Activated gamma-delta T cell (primary cell): ENCODE data around the gene USP54.
"Not testable (repeated sequence)": the region's sequence is repeated elsewhere in the genome, so short reads cannot be mapped to it uniquely, and the experiment has no call there.

Experiments
- DNase-seq: peaks from one replicate; lab custom pipeline; 2025; lab: John Stamatoyannopoulos, UW

USP54 gene

GRCh38 chr10:73589563-73590126, 1.5 kb downstream of the USP54 start:
- DNase-seq: no peak

GRCh38 chr10:73588656-73589055, 2.5 kb downstream of the USP54 start:
- no peak for DNase-seq

GRCh38 chr10:73586583-73586984, 4.6 kb downstream of the USP54 start:
- DNase-seq: no peak

GRCh38 chr10:73585327-73585726, 5.8 kb downstream of the USP54 start:
- no peak for DNase-seq

- no peak for DNase-seq
These were observed 6.4 kb downstream of the USP54 start for GRCh38 chr10:73584737-73585136.

GRCh38 chr10:73581918-73582317, 9.2 kb downstream of the USP54 start:
- DNase-seq: no peak

- not testable (repeated sequence) for DNase-seq
These were observed 12.2 kb downstream of the USP54 start for GRCh38 chr10:73578927-73579326.

GRCh38 chr10:73577788-73578187, 13.4 kb downstream of the USP54 start:
- DNase-seq: no peak

- no peak for DNase-seq
These were observed 14.1 kb downstream of the USP54 start for GRCh38 chr10:73576890-73577591.

GRCh38 chr10:73576178-73576889, 14.8 kb downstream of the USP54 start:
- DNase-seq: no peak

- not testable (repeated sequence) for DNase-seq
These were observed 24.1 kb downstream of the USP54 start for GRCh38 chr10:73567025-73567424.

- no peak for DNase-seq
These were observed 29.9 kb downstream of the USP54 start for GRCh38 chr10:73561192-73561591.

- DNase-seq: no peak
These were observed 31.6 kb downstream of the USP54 start for GRCh38 chr10:73559590-73559989.

- DNase-seq: no peak
These were observed 34.3 kb downstream of the USP54 start for GRCh38 chr10:73556855-73557254.

GRCh38 chr10:73554721-73555120, 36.4 kb downstream of the USP54 start:
- no peak for DNase-seq

GRCh38 chr10:73553761-73554160, 37.4 kb downstream of the USP54 start:
- no peak for DNase-seq

- no peak for DNase-seq
These were observed 38.1 kb downstream of the USP54 start for GRCh38 chr10:73552819-73553715.

GRCh38 chr10:73551515-73551914, 39.6 kb downstream of the USP54 start:
- DNase-seq: no peak

GRCh38 chr10:73545357-73545756, 45.8 kb downstream of the USP54 start:
- DNase-seq: no peak

- DNase-seq: no peak
These were observed 53.4 kb downstream of the USP54 start for GRCh38 chr10:73537709-73538108.

GRCh38 chr10:73537288-73537687, 53.9 kb downstream of the USP54 start:
- no peak for DNase-seq

GRCh38 chr10:73534857-73535256, 56.3 kb downstream of the USP54 start:
- no peak for DNase-seq
